ENCODE measurements around the gene KITLG.

GRCh38 chr12:88493636-88494035 lies 86.6 kb downstream of the KITLG start:
- no peak for TF ChIP-seq CTCF (IDR thresholded peaks at IDR 0.05; ENCODE audit: low read depth, low read length, missing input control)
- TF ChIP-seq YY1 (IDR thresholded peaks at IDR 0.05), result no peak
- TF ChIP-seq REST (IDR thresholded peaks at IDR 0.05), result no peak
- TF ChIP-seq HNF4A (conservative IDR thresholded peaks at IDR 0.05), result no peak
- TF ChIP-seq JUND (IDR thresholded peaks at IDR 0.05), result no peak
- TF ChIP-seq ZBTB33 (IDR thresholded peaks at IDR 0.05), result no peak
- TF ChIP-seq RAD21 (IDR thresholded peaks at IDR 0.05), result no peak
- TF ChIP-seq MAX (IDR thresholded peaks at IDR 0.05), result no peak
- TF ChIP-seq RXRA (IDR thresholded peaks at IDR 0.05), result no peak
- no peak for TF ChIP-seq TAF1 (conservative IDR thresholded peaks at IDR 0.05)
- TF ChIP-seq ATF3 (IDR thresholded peaks at IDR 0.05), result no peak
- no peak for TF ChIP-seq FOXA1 (IDR thresholded peaks at IDR 0.05)
- no peak for TF ChIP-seq NR2F2 (IDR thresholded peaks at IDR 0.05)
